ENCODE measurements around the gene SLC25A28. TPM values are rescaled to one million over a fixed set of nuclear protein-coding genes. Genes with fewer than 3 reads are reported as not detected.

The SLC25A28 gene
- total RNA-seq, 1 experiment from 2014 or later, result 22.2 TPM

GRCh38 chr10:99564361-99564760 lies 55.9 kb downstream of the SLC25A28 start:
- peaks cover 9 to 11% of the 10 kb centered on the region in 2 experiments for H3K4me1 Mint-ChIP-seq
- no peak for DNase-seq
- no peak overlapping the region for H2BK12ac ChIP-seq (ENCODE audit: insufficient read length, low read depth, low read length)
- H3K79me1 ChIP-seq (ENCODE audit: insufficient read depth, low read depth, low read length, poor library complexity, severe bottlenecking), result no peaks in the 10 kb centered on the region
- H2BK120ac ChIP-seq (ENCODE audit: low read depth, low read length, poor library complexity, severe bottlenecking), result no peak overlapping the region
- H3K18ac ChIP-seq (ENCODE audit: insufficient read length, low read depth, low read length), result no peak overlapping the region
- H3K23me2 ChIP-seq (ENCODE audit: insufficient read length, low read depth, low read length, poor library complexity, severe bottlenecking), result no peaks in the 10 kb centered on the region
- H2AK5ac ChIP-seq (ENCODE audit: insufficient read length, low read length), result no peak overlapping the region
- no peak overlapping the region for H2BK20ac ChIP-seq (ENCODE audit: low read depth, low read length, poor library complexity, severe bottlenecking)
- H3T11ph ChIP-seq (ENCODE audit: low read length), result no peak overlapping the region
- no peak overlapping the region for H3K23ac ChIP-seq (ENCODE audit: insufficient read length, low read depth, low read length)
- no peak overlapping the region for H2AFZ ChIP-seq (ENCODE audit: low read length)
- no peak overlapping the region for H4K5ac ChIP-seq (ENCODE audit: insufficient read length, low read depth, low read length)
- no peak overlapping the region for H3K4me3 Mint-ChIP-seq
- no peaks in the 10 kb centered on the region for H3K9me3 Mint-ChIP-seq
- H4K8ac ChIP-seq (replicated peaks; ENCODE audit: insufficient read length, low read depth, low read length), result no peak overlapping the region
- H3K9me3 ChIP-seq (ENCODE audit: control insufficient read depth, low read depth, low read length), result no peaks in the 10 kb centered on the region
- H3K27me3 Mint-ChIP-seq (ENCODE audit: low read depth), result peaks cover 6% of the 10 kb centered on the region
- no peaks in the 10 kb centered on the region for H3K79me2 ChIP-seq (ENCODE audit: insufficient read depth, low read length)
- no peaks in the 10 kb centered on the region for H3K27me3 ChIP-seq (ENCODE audit: insufficient read depth, low read length)
- H3K27ac Mint-ChIP-seq, result no peak overlapping the region
- no peak overlapping the region for H3K27ac ChIP-seq (ENCODE audit: insufficient read length, low read depth, low read length)
- H4K20me1 ChIP-seq (ENCODE audit: control insufficient read depth, insufficient read depth, insufficient read length), result no peaks in the 10 kb centered on the region
- no peak overlapping the region for H3K14ac ChIP-seq (ENCODE audit: insufficient read depth, low read length)
- no peaks in the 10 kb centered on the region; the same call in 1 of the 2 replicates for H3K4me1 ChIP-seq (ENCODE audit: insufficient read depth, low read length)
- H2BK5ac ChIP-seq (ENCODE audit: insufficient read length, low read length), result no peak overlapping the region
- no peak overlapping the region for H3K4me2 ChIP-seq (ENCODE audit: insufficient read depth, insufficient read length, low read length)
- no peaks in the 10 kb centered on the region for H3K36me3 Mint-ChIP-seq (ENCODE audit: insufficient read depth in 1 of 3, low read depth in 3 of 3)
- H3K4ac ChIP-seq (ENCODE audit: low read depth, low read length), result no peak overlapping the region
- no peak overlapping the region for H4K91ac ChIP-seq (ENCODE audit: insufficient read length, low read depth, low read length)
- no peak overlapping the region for H3K56ac ChIP-seq (ENCODE audit: insufficient read length, low read depth, low read length)
- TF ChIP-seq CTCF (conservative IDR thresholded peaks at IDR 0.05), result no peak
- H2BK15ac ChIP-seq (ENCODE audit: low read depth, low read length), result no peak overlapping the region
- H3K9ac ChIP-seq (ENCODE audit: extremely low read depth, insufficient read length, low read length), result no peak overlapping the region
- no CpG with 5 or more reads among the region's 3 CpGs for WGBS (ENCODE audit: extremely low coverage, insufficient read length, low lambda C conversion rate)

All from H9 (cell line).